Left lung (tissue), 10 donors: ENCODE results near the gene ZNF821. TPM values are rescaled to one million over a fixed set of nuclear protein-coding genes. Genes with fewer than 3 reads are reported as not detected.
"Not testable (repeated sequence)": the region's sequence is repeated elsewhere in the genome, so short reads cannot be mapped to it uniquely, and the experiment has no call there.

Source experiments
- ATAC-seq: fragments of 200-7000 bp; cut with Tn5 transposase; one replicate; pipeline ENCODE4 v1.9.1; 2020; ENCODE audit warnings: moderate library complexity
- DNase-seq, 4 donors: peaks; one replicate each; pipeline ENCODE4 v3.0.0-alpha.2; 2013 to 2020
- H3K27ac ChIP-seq, 2 donors: fragments of 200-600 bp; sonication (generic) in 1 of 2; one replicate each; pipeline versions ENCODE4 v1.5.0 to v1.8.0; 2020 to 2021
- H3K27me3 ChIP-seq, 2 donors: fragments of 200-600 bp; sonication (generic) in 1 of 2; one replicate each; pipeline versions ENCODE4 v1.5.0 to v1.8.0; 2020 to 2021
- H3K36me3 ChIP-seq, 2 donors: fragments of 200-600 bp; sonication (generic) in 1 of 2; one replicate each; pipeline versions ENCODE4 v1.5.0 to v1.8.0; 2020 to 2021
- H3K4me1 ChIP-seq, 2 donors: fragments of 200-600 bp; one replicate each; pipeline ENCODE4 v1.8.0; 2021
- H3K4me3 ChIP-seq, 2 donors: fragments of 200-600 bp; sonication (generic) in 1 of 2; one replicate each; pipeline versions ENCODE4 v1.5.0 to v1.8.0; 2020 to 2021; ENCODE audit warnings: mild to moderate bottlenecking in 1 of 2
- H3K9me3 ChIP-seq, 2 donors: fragments of 200-600 bp; sonication (generic) in 1 of 2; one replicate each; pipeline versions ENCODE4 v1.5.0 to v1.8.0; 2020 to 2021
- CTCF ChIP-seq, 2 donors: fragments of 200-600 bp; sonication (generic) in 1 of 2; IDR thresholded peaks; one replicate each; pipeline versions ENCODE4 v1.5.0 to v1.8.0; 2021; ENCODE audit warnings: antibody characterized with exemption in 2 of 2
- intact Hi-C, 2 donors: fragments of 100-400 bp; cut with DNase I; formaldehyde crosslinking; loops; one replicate each; pipeline versions ENCODE4 v1.11.2 to v1.14.2; 2022
- polyA plus RNA-seq, 6 donors: library from polyadenylated mRNA; unstranded; fragments of 120-200 nt; gene quantifications; one replicate each; pipeline ENCODE4 v1.2.1, GENCODE V29; 2013; ENCODE audit not compliant: insufficient read length in 6 of 6
- total RNA-seq, 2 donors: library from RNA; stranded (reverse); fragmentation: NEBNext Ultra II Directional; extraction: Animal tissue kit (Norgen Biotek cat#: 25700); gene quantifications; one replicate each; pipeline ENCODE4 v1.2.1, GENCODE V29; 2021
- donor health status: DM: no; HTN: yes; CAD: no.
- donor health status: DM: no; HTN: no; CAD: no.

The ZNF821 gene
- total and polyA plus RNA-seq, 8 donors: 5.3 to 24.7 (median 20.7) TPM

- Histone ChIP-seq H3K4me3 (no peak overlapping the region), H3K4me1 (peaks cover 0 to 34% of the 10 kb centered on the region in 2 donors), H3K9me3 (no peaks in the 10 kb centered on the region), H3K27ac (no peak overlapping the region), H3K36me3 (peaks cover 0 to 27% of the 10 kb centered on the region in 2 donors), H3K27me3 (no peaks in the 10 kb centered on the region)
- DNase-seq (no peak), ATAC-seq (no peak)
- no peak for TF ChIP-seq CTCF (IDR thresholded peaks at IDR 0.05)
- intact Hi-C loops: no loop called here
These were observed 5.1 kb downstream of the ZNF821 start for GRCh38 chr16:71878911-71879310.

GRCh38 chr16:71873199-71873598, 10.8 kb downstream of the ZNF821 start:
- no peaks in the 10 kb centered on the region for H3K9me3 ChIP-seq
- no peaks in the 10 kb centered on the region for H3K27me3 ChIP-seq
- H3K4me3 ChIP-seq: no peak overlapping the region
- DNase-seq: no peak
- no peak overlapping the region for H3K27ac ChIP-seq
- no peak for TF ChIP-seq CTCF (IDR thresholded peaks at IDR 0.05)
- peaks cover 0 to 36% of the 10 kb centered on the region in 2 donors for H3K36me3 ChIP-seq
- no peaks in the 10 kb centered on the region for H3K4me1 ChIP-seq
- no peak for ATAC-seq
- intact Hi-C loops: no loop called here

GRCh38 chr16:71870818-71871217, 13.2 kb downstream of the ZNF821 start:
- H3K4me1 ChIP-seq: no peaks in the 10 kb centered on the region
- no peak for ATAC-seq
- intact Hi-C loops: no loop called here

GRCh38 chr16:71869089-71869488, 14.9 kb downstream of the ZNF821 start:
- ATAC-seq: no peak
- Histone ChIP-seq H3K9me3 (no peaks in the 10 kb centered on the region), H3K4me1 (no peaks in the 10 kb centered on the region), H3K36me3 (peaks cover 0 to 33% of the 10 kb centered on the region in 2 donors), H3K27ac (no peak overlapping the region), H3K4me3 (no peak overlapping the region), H3K27me3 (no peaks in the 10 kb centered on the region)
- DNase-seq: no peak
- TF ChIP-seq CTCF (IDR thresholded peaks at IDR 0.05): no peak
- intact Hi-C loops: no loop called here

More at GRCh38 chr16:71870818-71871217, 13.2 kb downstream of the ZNF821 start:
- TF ChIP-seq CTCF (IDR thresholded peaks at IDR 0.05): no peak
- Histone ChIP-seq H3K27ac (no peak overlapping the region), H3K27me3 (no peaks in the 10 kb centered on the region), H3K4me3 (no peak overlapping the region), H3K36me3 (peaks cover 0 to 32% of the 10 kb centered on the region in 2 donors), H3K9me3 (no peaks in the 10 kb centered on the region)
- no peak for DNase-seq

GRCh38 chr16:71867939-71868338, 16.0 kb downstream of the ZNF821 start:
- Histone ChIP-seq H3K9me3 (no peaks in the 10 kb centered on the region), H3K4me1 (no peaks in the 10 kb centered on the region), H3K4me3 (no peak overlapping the region), H3K27me3 (no peaks in the 10 kb centered on the region), H3K27ac (no peak overlapping the region), H3K36me3 (peaks cover 0 to 43% of the 10 kb centered on the region in 2 donors)
- DNase-seq (no peak), ATAC-seq (no peak)
- intact Hi-C loops: no loop called here
- TF ChIP-seq CTCF (IDR thresholded peaks at IDR 0.05): no peak

GRCh38 chr16:71867175-71867574, 16.8 kb downstream of the ZNF821 start:
- H3K9me3 ChIP-seq, H3K4me1 ChIP-seq, ATAC-seq, H3K4me3 ChIP-seq, H3K27me3 ChIP-seq, intact Hi-C loops, DNase-seq, H3K27ac ChIP-seq: not testable (repeated sequence)
- peaks cover 0 to 45% of the 10 kb centered on the region in 2 donors for H3K36me3 ChIP-seq
